H9 (cell line): Measurements from ENCODE around the gene CXCL10. TPM values are rescaled to one million over a fixed set of nuclear protein-coding genes. Genes with fewer than 3 reads are reported as not detected.

Experiments used
- DNase-seq: peaks from one replicate; pipeline ENCODE4 v3.0.0-alpha.2; 2017
- H2AFZ ChIP-seq: one replicate; pipeline ENCODE4 v1.6.1; 2013; ENCODE audit warnings: mild to moderate bottlenecking, low read length, control low read depth, moderate library complexity
- H2AK5ac ChIP-seq: 2 replicates; pipeline ENCODE4 v1.6.1; 2013; ENCODE audit warnings: low read length, control low read depth, mixed read lengths; ENCODE audit not compliant: insufficient read length
- H2BK120ac ChIP-seq: one replicate; pipeline ENCODE4 v1.6.1; 2013; ENCODE audit warnings: low read depth, mild to moderate bottlenecking, low read length, control low read depth, inconsistent platforms; ENCODE audit not compliant: poor library complexity, severe bottlenecking
- H2BK12ac ChIP-seq: 2 replicates; pipeline ENCODE4 v1.6.1; 2013; ENCODE audit warnings: low read length, control low read depth, mixed read lengths, low read depth; ENCODE audit not compliant: insufficient read length
- H2BK15ac ChIP-seq: 2 replicates; pipeline ENCODE4 v1.6.1; 2013; ENCODE audit warnings: low read depth, low read length, control low read depth
- H2BK20ac ChIP-seq: one replicate; pipeline ENCODE4 v1.6.1; 2013; ENCODE audit warnings: low read depth, mild to moderate bottlenecking, low read length, control low read depth, inconsistent platforms; ENCODE audit not compliant: poor library complexity, severe bottlenecking
- H2BK5ac ChIP-seq: 2 replicates; pipeline ENCODE4 v1.6.1; 2013; ENCODE audit warnings: low read length, control low read depth, mixed read lengths; ENCODE audit not compliant: insufficient read length
- H3K14ac ChIP-seq: 2 replicates; pipeline ENCODE4 v1.6.1; 2013; ENCODE audit warnings: low read length, control low read depth; ENCODE audit not compliant: insufficient read depth
- H3K18ac ChIP-seq: 2 replicates; pipeline ENCODE4 v1.6.1; 2013; ENCODE audit warnings: low read depth, mild to moderate bottlenecking, mixed read lengths, low read length, control low read depth; ENCODE audit not compliant: insufficient read length
- H3K23ac ChIP-seq: 2 replicates; pipeline ENCODE4 v1.6.1; 2013; ENCODE audit warnings: low read length, control low read depth, mixed read lengths, low read depth; ENCODE audit not compliant: insufficient read length
- H3K23me2 ChIP-seq: 2 replicates; pipeline ENCODE4 v1.6.1; 2013; ENCODE audit warnings: low read depth, mild to moderate bottlenecking, mixed read lengths, low read length, control low read depth; ENCODE audit not compliant: insufficient read length, poor library complexity, severe bottlenecking
- H3K27ac ChIP-seq: 2 replicates; pipeline ENCODE4 v1.5.1; 2013; ENCODE audit warnings: low read length, control low read depth, mixed read lengths, low read depth; ENCODE audit not compliant: insufficient read length
- H3K27me3 ChIP-seq: 2 replicates; pipeline ENCODE4 v1.6.1; 2013; ENCODE audit warnings: low read length, control low read depth, inconsistent platforms; ENCODE audit not compliant: insufficient read depth
- H3K4ac ChIP-seq: 2 replicates; pipeline ENCODE4 v1.6.1; 2013; ENCODE audit warnings: low read depth, mild to moderate bottlenecking, control low read depth, inconsistent platforms, low read length, moderate library complexity
- H3K4me1 ChIP-seq: 2 replicates; pipeline ENCODE4 v1.6.1; 2013; ENCODE audit warnings: low read length, control low read depth, inconsistent platforms; ENCODE audit not compliant: insufficient read depth
- H3K4me2 ChIP-seq: 2 replicates; pipeline ENCODE4 v1.6.1; 2013; ENCODE audit warnings: low read length, control low read depth, mixed read lengths; ENCODE audit not compliant: insufficient read length, insufficient read depth
- H3K56ac ChIP-seq: 2 replicates; pipeline ENCODE4 v1.6.1; 2013; ENCODE audit warnings: low read depth, mild to moderate bottlenecking, mixed read lengths, low read length, control low read depth; ENCODE audit not compliant: insufficient read length
- H3K79me1 ChIP-seq: 2 replicates; pipeline ENCODE4 v1.6.1; 2013; ENCODE audit warnings: low read depth, mild to moderate bottlenecking, moderate library complexity, low read length, control low read depth, inconsistent platforms; ENCODE audit not compliant: insufficient read depth, poor library complexity, severe bottlenecking
- H3K79me2 ChIP-seq: 2 replicates; pipeline ENCODE4 v1.6.1; 2013; ENCODE audit warnings: low read length, control low read depth, inconsistent platforms; ENCODE audit not compliant: insufficient read depth
- H3K9ac ChIP-seq: 2 replicates; pipeline ENCODE4 v1.6.1; 2013; ENCODE audit warnings: low read length, control low read depth, mixed read lengths; ENCODE audit not compliant: insufficient read length; ENCODE audit errors: extremely low read depth
- H3K9me3 ChIP-seq: one replicate; pipeline ENCODE4 v1.6.1; 2013; ENCODE audit warnings: low read depth, low read length, inconsistent platforms; ENCODE audit not compliant: control insufficient read depth
- H3T11ph ChIP-seq: one replicate; pipeline ENCODE4 v1.6.1; 2013; ENCODE audit warnings: mild to moderate bottlenecking, low read length, control low read depth, inconsistent platforms
- H4K20me1 ChIP-seq: one replicate; pipeline ENCODE4 v1.6.1; 2013; ENCODE audit not compliant: control insufficient read depth, insufficient read length, insufficient read depth
- H4K5ac ChIP-seq: 2 replicates; pipeline ENCODE4 v1.6.1; 2013; ENCODE audit warnings: low read depth, mild to moderate bottlenecking, mixed read lengths, low read length, control low read depth; ENCODE audit not compliant: insufficient read length
- H4K8ac ChIP-seq: replicated peaks from 2 replicates; pipeline ENCODE4 v1.6.1; 2013; ENCODE audit warnings: low read length, control low read depth, mixed read lengths, low read depth; ENCODE audit not compliant: insufficient read length
- H4K91ac ChIP-seq: 2 replicates; pipeline ENCODE4 v1.6.1; 2013; ENCODE audit warnings: low read depth, mild to moderate bottlenecking, moderate library complexity, mixed read lengths, low read length, control low read depth; ENCODE audit not compliant: insufficient read length
- H3K27ac Mint-ChIP-seq, 3 experiments: 2 replicates in 2 of 3; 3 replicates in 1 of 3; pipeline ENCODE4 v1.8.0; 2020 to 2021; ENCODE audit warnings: mixed read lengths in 3 of 3, mild to moderate bottlenecking in 1 of 3, moderate library complexity in 1 of 3
- H3K27me3 Mint-ChIP-seq: 2 replicates; pipeline ENCODE4 v1.8.0; 2021; ENCODE audit warnings: low read depth, mild to moderate bottlenecking, moderate library complexity, mixed read lengths
- H3K36me3 Mint-ChIP-seq, 3 experiments: 2 replicates in 2 of 3; 3 replicates in 1 of 3; pipeline ENCODE4 v1.8.0; 2020 to 2021; ENCODE audit warnings: low read depth in 3 of 3, mixed read lengths in 3 of 3; ENCODE audit not compliant: insufficient read depth in 1 of 3
- H3K4me1 Mint-ChIP-seq, 2 experiments: 2 replicates each; pipeline ENCODE4 v1.8.0; 2020; ENCODE audit warnings: mixed read lengths in 2 of 2
- H3K4me3 Mint-ChIP-seq, 2 experiments: 2 replicates in 1 of 2; 3 replicates in 1 of 2; pipeline ENCODE4 v1.8.0; 2020 to 2021; ENCODE audit warnings: mild to moderate bottlenecking in 2 of 2, mixed read lengths in 2 of 2, moderate library complexity in 1 of 2
- H3K9me3 Mint-ChIP-seq, 2 experiments: 2 replicates in 1 of 2; 3 replicates in 1 of 2; pipeline ENCODE4 v1.8.0; 2020; ENCODE audit warnings: mild to moderate bottlenecking in 2 of 2, mixed read lengths in 2 of 2, moderate library complexity in 1 of 2
- WGBS: extraction: QIAGEN DNeasy Blood & Tissue Kit; methylation state at CpG from one replicate; pipeline ENCODE4 v1.1.7; 2013; ENCODE audit warnings: missing lambda C conversion rate, low lambda C conversion rate, mixed read lengths; ENCODE audit not compliant: insufficient read length; ENCODE audit errors: extremely low coverage; 5-methylcytosine and 5-hydroxymethylcytosine counted together
- total RNA-seq: library from RNA; stranded (reverse); gene quantifications from 2 replicates; pipeline ENCODE4 v1.2.1, GENCODE V29; 2021
- TF ChIP-seq, protein P1 (sequence below): fragments of 200-600 bp; sonication (generic); conservative IDR thresholded peaks from 3 replicates; pipeline ENCODE4 v1.8.0; 2021; ENCODE audit warnings: antibody characterized with exemption, mild to moderate bottlenecking

CXCL10 gene
- total RNA-seq, 1 experiment from 2014 or later: not detected

DNA sequence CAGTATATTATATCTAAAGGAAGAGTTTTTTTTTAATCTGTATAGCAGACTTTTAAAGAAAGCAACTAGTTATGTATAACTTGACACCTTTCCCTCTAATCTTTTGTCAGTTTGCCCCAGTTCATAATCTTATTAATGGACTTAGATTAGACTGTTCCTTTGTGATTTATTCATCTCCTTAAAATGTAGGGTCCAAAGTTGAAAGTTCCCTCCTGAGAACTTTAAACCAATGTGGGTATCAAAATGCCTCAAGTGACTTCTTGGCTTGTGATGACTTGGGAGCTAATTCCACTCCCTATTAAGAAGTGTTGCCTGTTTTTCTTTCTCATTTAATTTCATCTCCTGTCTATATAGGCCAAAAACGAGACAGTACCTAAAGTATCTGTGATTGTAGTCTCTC, 26.2 kb downstream of the CXCL10 start:
- Histone ChIP-seq H3K4me1 (no peaks in the 10 kb centered on the region), H2AK5ac (no peak overlapping the region), H3K18ac (no peak overlapping the region), H2BK15ac (no peak overlapping the region), H3K9me3 (no peaks in the 10 kb centered on the region), H4K8ac (no peak overlapping the region), H3K9ac (no peak overlapping the region), H4K5ac (no peak overlapping the region), H2BK120ac (no peak overlapping the region), H3T11ph (no peak overlapping the region), H3K79me1 (no peaks in the 10 kb centered on the region), H4K91ac (no peak overlapping the region), H2BK12ac (no peak overlapping the region), H3K23me2 (no peaks in the 10 kb centered on the region), H4K20me1 (no peaks in the 10 kb centered on the region), H3K27me3 (no peaks in the 10 kb centered on the region), H3K4ac (no peak overlapping the region), H3K23ac (no peak overlapping the region), H2AFZ (no peak overlapping the region), H2BK5ac (no peak overlapping the region), H3K4me2 (no peak overlapping the region), H3K56ac (no peak overlapping the region), H3K27ac (no peak overlapping the region), H2BK20ac (no peak overlapping the region), H3K14ac (no peak overlapping the region), H3K79me2 (no peaks in the 10 kb centered on the region)
- no peak for DNase-seq
- H3K4me3 Mint-ChIP-seq: no peak overlapping the region
- TF ChIP-seq, protein P1, sequence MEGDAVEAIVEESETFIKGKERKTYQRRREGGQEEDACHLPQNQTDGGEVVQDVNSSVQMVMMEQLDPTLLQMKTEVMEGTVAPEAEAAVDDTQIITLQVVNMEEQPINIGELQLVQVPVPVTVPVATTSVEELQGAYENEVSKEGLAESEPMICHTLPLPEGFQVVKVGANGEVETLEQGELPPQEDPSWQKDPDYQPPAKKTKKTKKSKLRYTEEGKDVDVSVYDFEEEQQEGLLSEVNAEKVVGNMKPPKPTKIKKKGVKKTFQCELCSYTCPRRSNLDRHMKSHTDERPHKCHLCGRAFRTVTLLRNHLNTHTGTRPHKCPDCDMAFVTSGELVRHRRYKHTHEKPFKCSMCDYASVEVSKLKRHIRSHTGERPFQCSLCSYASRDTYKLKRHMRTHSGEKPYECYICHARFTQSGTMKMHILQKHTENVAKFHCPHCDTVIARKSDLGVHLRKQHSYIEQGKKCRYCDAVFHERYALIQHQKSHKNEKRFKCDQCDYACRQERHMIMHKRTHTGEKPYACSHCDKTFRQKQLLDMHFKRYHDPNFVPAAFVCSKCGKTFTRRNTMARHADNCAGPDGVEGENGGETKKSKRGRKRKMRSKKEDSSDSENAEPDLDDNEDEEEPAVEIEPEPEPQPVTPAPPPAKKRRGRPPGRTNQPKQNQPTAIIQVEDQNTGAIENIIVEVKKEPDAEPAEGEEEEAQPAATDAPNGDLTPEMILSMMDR: no peak
- peaks cover 18% of the 10 kb centered on the region for H3K27me3 Mint-ChIP-seq
- H3K36me3 Mint-ChIP-seq: no peaks in the 10 kb centered on the region
- H3K27ac Mint-ChIP-seq: no peak overlapping the region
- H3K9me3 Mint-ChIP-seq: no peaks in the 10 kb centered on the region
- H3K4me1 Mint-ChIP-seq: no peaks in the 10 kb centered on the region
- no CpG with 5 or more reads among the region's 1 CpG for WGBS
